GM12874 (cell line): ENCODE results near the gene ZGRF1.

Experiments
- TF ChIP-seq, protein P1 (sequence below): IDR thresholded peaks from 2 replicates; pipeline ENCODE4 v1.5.1; 2011; ENCODE audit warnings: low read depth, mild to moderate bottlenecking, control low read depth, low read length, moderate library complexity; ENCODE audit not compliant: insufficient read depth

The ZGRF1 gene

DNA sequence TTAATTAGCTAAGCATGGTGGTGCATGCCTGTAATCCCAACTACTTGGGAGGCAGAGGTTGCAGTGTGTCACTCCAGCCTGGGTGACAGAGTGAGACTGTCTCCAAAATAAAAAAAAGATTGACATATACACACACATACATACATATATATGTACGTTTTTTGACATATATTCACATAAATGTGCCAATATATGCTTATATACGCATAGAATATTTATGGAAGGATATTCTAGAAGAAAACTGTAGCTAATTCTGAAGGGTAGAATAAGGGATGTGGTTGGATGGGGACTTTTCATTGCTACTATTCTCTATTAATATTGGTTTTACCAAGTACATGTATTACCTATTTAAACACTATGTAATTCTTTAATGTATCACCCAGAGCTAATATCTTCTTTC lies 19.7 kb downstream of the ZGRF1 start:
- TF ChIP-seq, protein P1, sequence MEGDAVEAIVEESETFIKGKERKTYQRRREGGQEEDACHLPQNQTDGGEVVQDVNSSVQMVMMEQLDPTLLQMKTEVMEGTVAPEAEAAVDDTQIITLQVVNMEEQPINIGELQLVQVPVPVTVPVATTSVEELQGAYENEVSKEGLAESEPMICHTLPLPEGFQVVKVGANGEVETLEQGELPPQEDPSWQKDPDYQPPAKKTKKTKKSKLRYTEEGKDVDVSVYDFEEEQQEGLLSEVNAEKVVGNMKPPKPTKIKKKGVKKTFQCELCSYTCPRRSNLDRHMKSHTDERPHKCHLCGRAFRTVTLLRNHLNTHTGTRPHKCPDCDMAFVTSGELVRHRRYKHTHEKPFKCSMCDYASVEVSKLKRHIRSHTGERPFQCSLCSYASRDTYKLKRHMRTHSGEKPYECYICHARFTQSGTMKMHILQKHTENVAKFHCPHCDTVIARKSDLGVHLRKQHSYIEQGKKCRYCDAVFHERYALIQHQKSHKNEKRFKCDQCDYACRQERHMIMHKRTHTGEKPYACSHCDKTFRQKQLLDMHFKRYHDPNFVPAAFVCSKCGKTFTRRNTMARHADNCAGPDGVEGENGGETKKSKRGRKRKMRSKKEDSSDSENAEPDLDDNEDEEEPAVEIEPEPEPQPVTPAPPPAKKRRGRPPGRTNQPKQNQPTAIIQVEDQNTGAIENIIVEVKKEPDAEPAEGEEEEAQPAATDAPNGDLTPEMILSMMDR: no peak

DNA sequence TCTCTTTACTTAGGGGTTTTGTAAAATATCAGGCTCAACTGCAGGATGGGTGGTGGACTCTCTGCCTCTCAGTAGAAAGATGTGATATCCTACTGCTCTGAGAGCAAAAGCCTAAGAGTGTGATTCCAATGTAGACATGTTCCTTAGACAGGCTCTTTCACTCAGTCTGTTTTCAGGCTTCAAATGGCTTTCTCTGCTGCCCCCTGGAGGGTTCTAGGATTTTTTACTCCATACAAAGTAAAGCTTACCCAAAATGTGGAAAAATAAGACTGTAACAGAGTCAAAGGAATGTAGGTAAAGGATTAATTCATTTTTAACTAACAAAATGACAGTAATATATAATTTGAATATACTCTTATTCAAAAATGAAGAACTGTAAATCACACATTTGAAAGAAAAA lies 32.1 kb downstream of the ZGRF1 start:
- TF ChIP-seq, protein P1: peak; percentile 60; the same call in 1 of the 2 replicates

GRCh38 chr4:112594993-112595392 lies 41.7 kb downstream of the ZGRF1 start:
- TF ChIP-seq, protein P1: no peak

DNA sequence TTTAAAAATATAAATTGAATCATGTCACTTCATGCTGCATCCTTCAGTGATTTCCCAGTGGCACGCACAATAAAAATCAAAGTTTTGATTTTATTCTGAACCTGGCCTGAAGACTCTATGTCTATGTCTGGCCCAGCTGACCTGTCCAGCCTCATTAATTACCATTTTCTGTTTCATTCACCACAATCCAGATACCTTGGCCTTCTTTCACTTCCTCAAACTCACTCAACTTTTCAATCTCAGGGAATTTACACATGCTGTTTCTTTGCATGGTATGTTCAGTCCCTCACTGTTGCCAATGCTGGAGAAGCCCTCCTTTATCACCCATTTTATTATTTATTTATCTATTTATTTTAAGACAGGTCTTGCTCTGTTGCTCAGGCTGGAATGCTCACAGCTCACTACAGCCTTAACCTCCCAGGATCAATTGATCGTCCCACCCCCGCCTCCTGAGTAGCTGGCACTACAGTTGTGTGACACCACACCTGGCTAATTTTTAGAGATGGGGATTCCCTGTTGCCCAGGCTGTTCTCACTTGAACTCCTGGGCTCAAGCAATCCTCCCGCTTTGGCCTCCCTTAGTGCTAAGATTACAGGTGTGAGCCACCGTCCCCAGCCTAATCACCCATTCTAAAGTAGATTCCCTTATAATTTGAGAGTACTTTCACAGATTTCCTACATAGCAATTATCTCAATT lies 43.1 kb downstream of the ZGRF1 start:
- TF ChIP-seq, protein P1: no peak

DNA sequence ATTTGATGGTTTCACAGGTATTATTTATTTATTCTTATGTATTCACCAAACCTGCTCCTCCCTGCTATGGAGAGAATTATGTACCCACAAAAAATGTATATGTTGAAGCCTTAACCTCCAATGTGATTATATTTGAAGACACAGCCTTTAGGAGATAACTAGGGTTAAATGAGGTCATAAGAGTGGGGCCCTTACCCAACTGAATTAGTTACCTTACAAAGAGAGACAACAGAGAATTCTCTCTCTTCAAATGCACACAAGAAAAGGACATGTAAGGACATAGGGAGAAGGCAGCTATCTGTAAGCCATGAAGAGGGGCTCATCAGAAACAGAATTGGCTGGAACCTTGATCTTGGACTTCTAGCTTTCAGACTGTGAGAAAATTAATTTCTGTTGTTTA lies 44.0 kb downstream of the ZGRF1 start:
- TF ChIP-seq, protein P1: no peak

GRCh38 chr4:112591593-112591992 lies 45.1 kb downstream of the ZGRF1 start:
- TF ChIP-seq, protein P1: no peak

DNA sequence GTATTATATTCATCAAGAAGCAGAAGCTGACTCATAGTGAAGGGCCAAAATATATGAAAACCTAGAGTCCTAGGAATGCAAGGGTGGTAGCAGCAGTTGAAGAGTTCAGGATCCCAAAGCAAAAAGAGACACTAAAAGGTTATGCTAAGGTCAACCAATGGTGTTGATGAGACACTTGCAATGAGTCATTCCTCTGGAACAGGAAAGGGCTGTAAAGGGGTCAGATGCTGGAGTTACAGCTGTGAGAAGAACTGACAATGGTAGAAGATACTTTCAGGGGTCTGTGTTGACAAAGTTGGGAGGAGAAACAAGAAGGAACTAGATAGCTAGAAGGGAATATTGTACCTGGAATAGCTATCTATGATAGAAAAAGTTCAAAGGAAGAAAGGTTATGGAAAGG lies 47.5 kb downstream of the ZGRF1 start:
- TF ChIP-seq, protein P1: no peak
